ENCODE results near the gene CADPS2. TPM values are rescaled to one million over a fixed set of nuclear protein-coding genes. Genes with fewer than 3 reads are reported as not detected.

CADPS2 gene
- total RNA-seq, 1 experiment from 2014 or later, result 12.2 TPM

DNA sequence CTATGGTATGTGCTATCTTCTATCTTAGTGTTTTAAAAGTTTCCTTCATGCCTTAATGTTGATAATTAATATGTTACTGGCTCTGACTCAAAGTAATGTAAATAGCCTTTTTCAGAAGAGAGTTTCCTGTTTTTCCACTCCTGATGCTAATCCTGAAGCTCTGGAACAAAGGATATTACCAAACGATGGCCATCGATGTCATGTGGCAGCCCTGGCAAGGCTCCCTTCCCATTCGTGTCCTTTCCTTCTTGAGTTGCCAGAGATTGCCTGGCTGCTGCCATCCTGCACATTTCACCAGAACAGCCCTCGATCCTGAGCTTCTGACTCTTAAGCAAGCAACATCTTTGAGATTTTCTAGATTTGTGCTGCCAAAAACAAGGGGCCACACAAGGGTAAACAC, 233.4 kb downstream of the CADPS2 start (continued):
- TF ChIP-seq GTF2I (CRISPR knock-in tag; conservative IDR thresholded peaks at IDR 0.05) (no peak), RORB (CRISPR knock-in tag; IDR thresholded peaks at IDR 0.05) (no peak), RELA (CRISPR knock-in tag; IDR thresholded peaks at IDR 0.05; ENCODE audit: borderline replicate concordance) (no peak), ZNF219 (CRISPR knock-in tag; IDR thresholded peaks at IDR 0.05; ENCODE audit: borderline replicate concordance) (no peak)

DNA sequence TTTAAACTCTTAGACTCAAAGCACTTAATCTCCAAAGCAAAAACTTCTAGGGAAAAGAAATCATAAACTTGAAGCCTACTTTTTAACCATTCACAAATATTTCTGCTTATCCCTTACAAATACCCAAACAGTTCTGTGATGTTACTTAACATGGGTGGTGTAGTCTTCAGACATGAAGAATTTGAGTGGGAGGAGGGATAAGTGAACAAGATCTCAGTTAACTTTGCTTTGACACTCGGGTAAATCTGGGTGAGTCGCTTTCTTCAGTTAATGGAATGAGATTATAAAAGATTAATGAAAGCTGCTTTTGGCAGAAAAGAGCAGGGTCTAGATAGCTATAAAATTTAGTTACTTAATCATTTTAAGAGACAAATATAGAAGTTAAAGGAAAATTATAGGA, 234.8 kb downstream of the CADPS2 start:
- TF ChIP-seq RORB (CRISPR knock-in tag; IDR thresholded peaks at IDR 0.05), result no peak
- TF ChIP-seq ZNF396 (CRISPR knock-in tag; IDR thresholded peaks at IDR 0.05; ENCODE audit: borderline replicate concordance), result no peak
- TF ChIP-seq JAZF1 (CRISPR knock-in tag; IDR thresholded peaks at IDR 0.05), result no peak
- no peak for TF ChIP-seq FOXP1 (CRISPR knock-in tag; IDR thresholded peaks at IDR 0.05; ENCODE audit: borderline replicate concordance)
- TF ChIP-seq, protein P1, sequence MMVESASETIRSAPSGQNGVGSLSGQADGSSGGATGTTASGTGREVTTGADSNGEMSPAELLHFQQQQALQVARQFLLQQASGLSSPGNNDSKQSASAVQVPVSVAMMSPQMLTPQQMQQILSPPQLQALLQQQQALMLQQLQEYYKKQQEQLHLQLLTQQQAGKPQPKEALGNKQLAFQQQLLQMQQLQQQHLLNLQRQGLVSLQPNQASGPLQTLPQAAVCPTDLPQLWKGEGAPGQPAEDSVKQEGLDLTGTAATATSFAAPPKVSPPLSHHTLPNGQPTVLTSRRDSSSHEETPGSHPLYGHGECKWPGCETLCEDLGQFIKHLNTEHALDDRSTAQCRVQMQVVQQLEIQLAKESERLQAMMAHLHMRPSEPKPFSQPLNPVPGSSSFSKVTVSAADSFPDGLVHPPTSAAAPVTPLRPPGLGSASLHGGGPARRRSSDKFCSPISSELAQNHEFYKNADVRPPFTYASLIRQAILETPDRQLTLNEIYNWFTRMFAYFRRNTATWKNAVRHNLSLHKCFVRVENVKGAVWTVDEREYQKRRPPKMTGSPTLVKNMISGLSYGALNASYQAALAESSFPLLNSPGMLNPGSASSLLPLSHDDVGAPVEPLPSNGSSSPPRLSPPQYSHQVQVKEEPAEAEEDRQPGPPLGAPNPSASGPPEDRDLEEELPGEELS (CRISPR knock-in tag; IDR thresholded peaks at IDR 0.05), result no peak
- TF ChIP-seq TP53 (CRISPR knock-in tag; IDR thresholded peaks at IDR 0.05), result no peak
- TF ChIP-seq ZNF219 (CRISPR knock-in tag; IDR thresholded peaks at IDR 0.05; ENCODE audit: borderline replicate concordance), result no peak
- no peak for TF ChIP-seq TEAD4 (CRISPR knock-in tag; IDR thresholded peaks at IDR 0.05)
- DNase-seq (ENCODE audit: low spot score) (no peak), ATAC-seq (no peak)
- ChIA-PET POLR2A (no interaction called here), CTCF (no interaction called here)
- Mint-ChIP-seq H3K4me1 (peaks cover 17% of the 10 kb centered on the region), H3K4me3 (no peak overlapping the region), H3K27ac (no peak overlapping the region), H3K27me3 (ENCODE audit: low read depth) (no peaks in the 10 kb centered on the region), H3K36me3 (no peaks in the 10 kb centered on the region), H3K9me3 (no peaks in the 10 kb centered on the region)

DNA sequence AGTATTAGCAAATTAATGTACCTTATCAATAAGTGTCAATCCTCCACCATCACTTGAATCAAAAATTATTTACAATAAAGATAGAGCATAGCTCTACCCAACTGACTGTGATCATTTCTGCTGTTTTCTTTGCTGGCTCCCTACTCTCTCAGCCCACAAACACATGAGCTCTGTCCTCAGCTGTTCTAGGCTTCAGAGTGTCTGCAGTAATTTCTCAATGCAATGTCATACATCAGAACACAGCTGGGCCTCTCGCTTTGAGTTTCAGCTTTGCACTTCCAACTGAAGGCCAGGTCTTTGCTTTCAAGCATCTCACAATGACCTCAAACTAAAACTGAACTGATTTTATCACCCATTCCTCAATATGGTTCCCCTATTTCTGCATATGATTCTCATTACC, 243.0 kb downstream of the CADPS2 start:
- Mint-ChIP-seq H3K9me3 (no peaks in the 10 kb centered on the region), H3K4me1 (no peaks in the 10 kb centered on the region), H3K27ac (no peak overlapping the region), H3K4me3 (no peak overlapping the region), H3K27me3 (ENCODE audit: low read depth) (no peaks in the 10 kb centered on the region), H3K36me3 (no peaks in the 10 kb centered on the region)
- POLR2A ChIA-PET, result no interaction called here
- no peak for ATAC-seq
- CTCF ChIA-PET, result no interaction called here
- DNase-seq (ENCODE audit: low spot score), result no peak
- no peak for TF ChIP-seq FOXP1 (CRISPR knock-in tag; IDR thresholded peaks at IDR 0.05; ENCODE audit: borderline replicate concordance)
- TF ChIP-seq ZNF317 (CRISPR knock-in tag; IDR thresholded peaks at IDR 0.05; ENCODE audit: borderline replicate concordance, low read depth), result no peak
- no peak for TF ChIP-seq GTF2I (CRISPR knock-in tag; conservative IDR thresholded peaks at IDR 0.05)
- TF ChIP-seq ETV6 (CRISPR knock-in tag; IDR thresholded peaks at IDR 0.05), result no peak
- TF ChIP-seq, protein P2, sequence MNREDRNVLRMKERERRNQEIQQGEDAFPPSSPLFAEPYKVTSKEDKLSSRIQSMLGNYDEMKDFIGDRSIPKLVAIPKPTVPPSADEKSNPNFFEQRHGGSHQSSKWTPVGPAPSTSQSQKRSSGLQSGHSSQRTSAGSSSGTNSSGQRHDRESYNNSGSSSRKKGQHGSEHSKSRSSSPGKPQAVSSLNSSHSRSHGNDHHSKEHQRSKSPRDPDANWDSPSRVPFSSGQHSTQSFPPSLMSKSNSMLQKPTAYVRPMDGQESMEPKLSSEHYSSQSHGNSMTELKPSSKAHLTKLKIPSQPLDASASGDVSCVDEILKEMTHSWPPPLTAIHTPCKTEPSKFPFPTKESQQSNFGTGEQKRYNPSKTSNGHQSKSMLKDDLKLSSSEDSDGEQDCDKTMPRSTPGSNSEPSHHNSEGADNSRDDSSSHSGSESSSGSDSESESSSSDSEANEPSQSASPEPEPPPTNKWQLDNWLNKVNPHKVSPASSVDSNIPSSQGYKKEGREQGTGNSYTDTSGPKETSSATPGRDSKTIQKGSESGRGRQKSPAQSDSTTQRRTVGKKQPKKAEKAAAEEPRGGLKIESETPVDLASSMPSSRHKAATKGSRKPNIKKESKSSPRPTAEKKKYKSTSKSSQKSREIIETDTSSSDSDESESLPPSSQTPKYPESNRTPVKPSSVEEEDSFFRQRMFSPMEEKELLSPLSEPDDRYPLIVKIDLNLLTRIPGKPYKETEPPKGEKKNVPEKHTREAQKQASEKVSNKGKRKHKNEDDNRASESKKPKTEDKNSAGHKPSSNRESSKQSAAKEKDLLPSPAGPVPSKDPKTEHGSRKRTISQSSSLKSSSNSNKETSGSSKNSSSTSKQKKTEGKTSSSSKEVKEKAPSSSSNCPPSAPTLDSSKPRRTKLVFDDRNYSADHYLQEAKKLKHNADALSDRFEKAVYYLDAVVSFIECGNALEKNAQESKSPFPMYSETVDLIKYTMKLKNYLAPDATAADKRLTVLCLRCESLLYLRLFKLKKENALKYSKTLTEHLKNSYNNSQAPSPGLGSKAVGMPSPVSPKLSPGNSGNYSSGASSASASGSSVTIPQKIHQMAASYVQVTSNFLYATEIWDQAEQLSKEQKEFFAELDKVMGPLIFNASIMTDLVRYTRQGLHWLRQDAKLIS (CRISPR knock-in tag; IDR thresholded peaks at IDR 0.05; ENCODE audit: borderline replicate concordance), result no peak
- TF ChIP-seq SMAD3 (CRISPR knock-in tag; IDR thresholded peaks at IDR 0.05; ENCODE audit: borderline replicate concordance), result no peak
- no peak for TF ChIP-seq ZNF396 (CRISPR knock-in tag; IDR thresholded peaks at IDR 0.05; ENCODE audit: borderline replicate concordance)
- TF ChIP-seq, protein P1 (CRISPR knock-in tag; IDR thresholded peaks at IDR 0.05), result no peak
- TF ChIP-seq ESRRA (CRISPR knock-in tag; IDR thresholded peaks at IDR 0.05; ENCODE audit: borderline replicate concordance), result no peak
- TF ChIP-seq, protein P3, sequence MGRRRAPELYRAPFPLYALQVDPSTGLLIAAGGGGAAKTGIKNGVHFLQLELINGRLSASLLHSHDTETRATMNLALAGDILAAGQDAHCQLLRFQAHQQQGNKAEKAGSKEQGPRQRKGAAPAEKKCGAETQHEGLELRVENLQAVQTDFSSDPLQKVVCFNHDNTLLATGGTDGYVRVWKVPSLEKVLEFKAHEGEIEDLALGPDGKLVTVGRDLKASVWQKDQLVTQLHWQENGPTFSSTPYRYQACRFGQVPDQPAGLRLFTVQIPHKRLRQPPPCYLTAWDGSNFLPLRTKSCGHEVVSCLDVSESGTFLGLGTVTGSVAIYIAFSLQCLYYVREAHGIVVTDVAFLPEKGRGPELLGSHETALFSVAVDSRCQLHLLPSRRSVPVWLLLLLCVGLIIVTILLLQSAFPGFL (CRISPR knock-in tag; IDR thresholded peaks at IDR 0.05; ENCODE audit: borderline replicate concordance), result no peak
- TF ChIP-seq, protein P4, sequence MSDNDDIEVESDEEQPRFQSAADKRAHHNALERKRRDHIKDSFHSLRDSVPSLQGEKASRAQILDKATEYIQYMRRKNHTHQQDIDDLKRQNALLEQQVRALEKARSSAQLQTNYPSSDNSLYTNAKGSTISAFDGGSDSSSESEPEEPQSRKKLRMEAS (CRISPR knock-in tag; IDR thresholded peaks at IDR 0.05), result no peak
- TF ChIP-seq HMGA2 (CRISPR knock-in tag; IDR thresholded peaks at IDR 0.05), result no peak
- no peak for TF ChIP-seq SP1 (CRISPR knock-in tag; conservative IDR thresholded peaks at IDR 0.05)
- no peak for TF ChIP-seq PRRX2 (CRISPR knock-in tag; IDR thresholded peaks at IDR 0.05)
- TF ChIP-seq, protein P5, sequence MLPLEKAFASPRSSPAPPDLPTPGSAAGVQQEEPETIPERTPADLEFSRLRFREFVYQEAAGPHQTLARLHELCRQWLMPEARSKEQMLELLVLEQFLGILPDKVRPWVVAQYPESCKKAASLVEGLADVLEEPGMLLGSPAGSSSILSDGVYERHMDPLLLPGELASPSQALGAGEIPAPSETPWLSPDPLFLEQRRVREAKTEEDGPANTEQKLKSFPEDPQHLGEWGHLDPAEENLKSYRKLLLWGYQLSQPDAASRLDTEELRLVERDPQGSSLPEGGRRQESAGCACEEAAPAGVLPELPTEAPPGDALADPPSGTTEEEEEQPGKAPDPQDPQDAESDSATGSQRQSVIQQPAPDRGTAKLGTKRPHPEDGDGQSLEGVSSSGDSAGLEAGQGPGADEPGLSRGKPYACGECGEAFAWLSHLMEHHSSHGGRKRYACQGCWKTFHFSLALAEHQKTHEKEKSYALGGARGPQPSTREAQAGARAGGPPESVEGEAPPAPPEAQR (CRISPR knock-in tag; IDR thresholded peaks at IDR 0.05), result no peak
- no peak for TF ChIP-seq TP53 (CRISPR knock-in tag; IDR thresholded peaks at IDR 0.05)
- TF ChIP-seq ZNF219 (CRISPR knock-in tag; IDR thresholded peaks at IDR 0.05; ENCODE audit: borderline replicate concordance), result no peak

All from WTC11 (cell line).